LNCAP (cell line): ENCODE data around the gene ATPAF2.

Experiments used
- TF ChIP-seq, protein P1 (sequence below): fragments of 450-650 bp; IDR thresholded peaks from 2 replicates; pipeline ENCODE4 v1.5.1; 2017; ENCODE audit warnings: mild to moderate bottlenecking

The ATPAF2 gene

DNA sequence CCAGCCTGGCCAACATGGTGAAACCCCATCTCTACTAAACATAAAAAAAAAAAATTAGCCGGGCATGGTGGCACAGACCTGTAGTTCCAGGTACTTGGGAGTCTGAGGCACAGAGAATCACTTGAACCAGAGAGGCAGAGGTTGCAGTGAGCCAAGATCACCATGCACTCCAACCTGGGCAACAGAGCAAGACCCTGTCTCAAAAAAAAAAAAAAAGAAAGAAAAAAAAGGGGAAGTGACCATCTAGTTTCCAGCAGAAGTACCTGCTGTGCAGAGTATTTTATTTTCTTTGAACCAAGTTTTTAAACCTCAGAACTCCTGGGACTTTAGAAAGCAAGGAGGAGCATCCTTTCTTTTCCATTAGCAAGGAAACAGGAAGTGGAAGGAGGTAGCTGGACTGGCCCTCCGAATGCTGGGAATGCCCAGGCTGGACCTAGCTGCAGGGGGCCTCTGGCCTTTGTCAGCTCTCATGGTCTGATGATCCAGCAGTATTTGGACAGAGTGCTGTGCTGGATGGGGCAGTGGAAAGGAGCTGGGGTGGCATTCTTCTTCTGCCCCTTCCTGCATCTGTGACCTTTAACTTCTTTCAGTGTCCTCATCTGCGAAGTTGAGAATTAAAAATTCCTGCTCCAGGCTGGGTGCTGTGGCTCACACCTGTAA, 6.9 kb upstream of the ATPAF2 start:
- TF ChIP-seq, protein P1, sequence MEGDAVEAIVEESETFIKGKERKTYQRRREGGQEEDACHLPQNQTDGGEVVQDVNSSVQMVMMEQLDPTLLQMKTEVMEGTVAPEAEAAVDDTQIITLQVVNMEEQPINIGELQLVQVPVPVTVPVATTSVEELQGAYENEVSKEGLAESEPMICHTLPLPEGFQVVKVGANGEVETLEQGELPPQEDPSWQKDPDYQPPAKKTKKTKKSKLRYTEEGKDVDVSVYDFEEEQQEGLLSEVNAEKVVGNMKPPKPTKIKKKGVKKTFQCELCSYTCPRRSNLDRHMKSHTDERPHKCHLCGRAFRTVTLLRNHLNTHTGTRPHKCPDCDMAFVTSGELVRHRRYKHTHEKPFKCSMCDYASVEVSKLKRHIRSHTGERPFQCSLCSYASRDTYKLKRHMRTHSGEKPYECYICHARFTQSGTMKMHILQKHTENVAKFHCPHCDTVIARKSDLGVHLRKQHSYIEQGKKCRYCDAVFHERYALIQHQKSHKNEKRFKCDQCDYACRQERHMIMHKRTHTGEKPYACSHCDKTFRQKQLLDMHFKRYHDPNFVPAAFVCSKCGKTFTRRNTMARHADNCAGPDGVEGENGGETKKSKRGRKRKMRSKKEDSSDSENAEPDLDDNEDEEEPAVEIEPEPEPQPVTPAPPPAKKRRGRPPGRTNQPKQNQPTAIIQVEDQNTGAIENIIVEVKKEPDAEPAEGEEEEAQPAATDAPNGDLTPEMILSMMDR: no peak

DNA sequence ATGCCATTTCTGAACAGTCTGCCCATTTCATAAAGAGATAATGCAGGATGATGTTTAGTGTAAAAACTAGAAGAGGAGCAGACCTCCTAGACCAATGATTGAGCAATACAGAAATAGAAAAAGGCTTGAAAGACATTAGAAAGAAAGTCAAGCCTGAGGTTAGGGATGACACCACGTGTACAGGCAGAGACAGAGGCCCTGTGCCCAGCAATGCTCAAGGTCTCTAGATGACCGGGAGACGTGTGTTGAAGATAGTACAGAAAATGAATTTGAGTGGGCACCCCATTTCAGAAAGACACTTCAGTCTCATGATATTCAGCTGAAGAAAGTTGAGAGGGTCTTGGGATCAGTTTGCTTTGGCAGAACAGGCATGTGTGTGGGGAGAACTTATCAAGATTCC, 5.6 kb upstream of the ATPAF2 start:
- TF ChIP-seq, protein P1: no peak

DNA sequence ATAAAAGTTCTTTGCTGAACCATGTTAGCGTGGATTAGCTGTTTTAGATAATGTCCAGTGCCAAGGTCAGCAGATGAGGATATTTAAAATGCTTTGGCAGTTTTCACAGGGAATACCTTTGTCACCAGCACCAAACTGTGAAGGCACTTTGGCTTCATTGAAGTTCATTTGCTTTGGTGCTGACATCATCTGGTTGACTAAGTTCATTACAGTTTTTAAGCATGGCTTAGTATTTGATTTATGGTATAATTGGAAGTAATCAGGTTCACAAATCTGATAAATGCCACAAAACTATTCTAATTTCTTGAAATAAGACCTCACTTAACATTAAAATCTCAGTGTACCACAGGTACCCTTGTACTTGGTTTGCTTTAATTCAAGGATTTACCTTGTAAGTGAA, 4.5 kb upstream of the ATPAF2 start:
- TF ChIP-seq, protein P1: peak; percentile 54

DNA sequence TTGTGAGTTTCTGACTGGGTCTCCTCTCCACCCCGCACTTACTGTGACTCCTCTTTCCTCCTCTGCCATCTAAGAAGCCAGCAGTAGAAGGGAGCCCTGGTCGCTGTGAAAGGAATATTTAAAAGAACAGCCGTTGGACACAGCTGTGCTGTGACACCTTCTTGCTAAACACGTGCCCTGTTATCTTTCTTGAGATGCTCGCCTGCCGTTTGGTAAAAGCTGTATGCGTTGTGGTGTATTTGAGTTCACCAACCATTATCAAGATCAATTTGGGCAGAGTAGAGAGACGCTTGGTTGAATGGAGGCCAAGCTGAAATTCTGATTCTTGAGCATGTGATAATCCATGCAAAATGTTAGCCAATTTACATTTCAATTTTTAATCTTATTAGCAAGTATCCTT, 4.0 kb upstream of the ATPAF2 start:
- TF ChIP-seq, protein P1: no peak

DNA sequence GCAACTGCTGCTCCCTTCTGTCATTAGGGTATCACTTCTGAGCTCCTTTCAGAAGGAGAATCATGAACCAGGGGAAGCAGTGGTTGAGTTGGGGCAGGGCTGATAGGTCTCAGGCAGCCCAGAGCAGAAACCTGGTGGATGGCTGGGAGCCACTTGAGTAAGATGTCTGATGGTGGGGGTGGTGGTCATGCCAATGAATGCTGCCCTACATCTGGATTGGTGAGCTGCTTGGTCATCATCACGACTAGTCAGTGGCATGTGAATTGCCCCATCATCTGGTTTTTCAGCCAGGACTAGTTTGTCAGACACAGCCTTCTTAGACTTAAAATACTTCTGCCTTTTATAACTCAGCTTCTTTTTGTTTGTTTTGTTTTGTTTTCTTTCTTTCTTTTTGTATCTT, 2.8 kb upstream of the ATPAF2 start:
- TF ChIP-seq, protein P1: no peak

DNA sequence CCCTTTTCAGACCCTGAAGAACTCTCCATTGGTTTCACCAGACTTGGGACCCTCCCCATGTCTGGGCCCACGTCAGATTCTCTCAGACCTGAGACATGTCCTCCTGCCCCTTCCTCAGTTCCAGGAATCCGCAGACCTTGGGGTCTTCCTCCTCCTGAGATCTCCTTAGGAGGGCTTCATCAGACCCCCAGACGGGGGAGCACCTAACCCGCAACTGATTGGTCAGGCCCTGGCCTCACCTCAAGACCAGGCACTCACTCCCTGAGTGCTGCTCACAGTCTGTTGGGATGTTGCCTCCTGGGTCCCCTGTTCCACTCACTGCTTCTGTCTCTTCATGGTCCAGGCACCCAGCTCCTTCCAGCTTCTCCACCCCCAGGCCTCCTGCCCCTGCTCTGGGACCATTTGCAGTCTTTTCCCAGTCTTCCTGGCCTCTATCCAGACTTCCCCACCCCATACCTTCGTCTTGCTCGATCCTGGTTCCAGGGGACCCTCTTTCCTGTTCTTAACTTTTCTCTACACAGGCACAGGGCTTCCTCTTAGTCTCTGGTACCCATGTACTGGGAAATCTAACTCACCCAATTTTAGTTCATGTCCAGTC, 1.4 kb upstream of the ATPAF2 start:
- TF ChIP-seq, protein P1: no peak

DNA sequence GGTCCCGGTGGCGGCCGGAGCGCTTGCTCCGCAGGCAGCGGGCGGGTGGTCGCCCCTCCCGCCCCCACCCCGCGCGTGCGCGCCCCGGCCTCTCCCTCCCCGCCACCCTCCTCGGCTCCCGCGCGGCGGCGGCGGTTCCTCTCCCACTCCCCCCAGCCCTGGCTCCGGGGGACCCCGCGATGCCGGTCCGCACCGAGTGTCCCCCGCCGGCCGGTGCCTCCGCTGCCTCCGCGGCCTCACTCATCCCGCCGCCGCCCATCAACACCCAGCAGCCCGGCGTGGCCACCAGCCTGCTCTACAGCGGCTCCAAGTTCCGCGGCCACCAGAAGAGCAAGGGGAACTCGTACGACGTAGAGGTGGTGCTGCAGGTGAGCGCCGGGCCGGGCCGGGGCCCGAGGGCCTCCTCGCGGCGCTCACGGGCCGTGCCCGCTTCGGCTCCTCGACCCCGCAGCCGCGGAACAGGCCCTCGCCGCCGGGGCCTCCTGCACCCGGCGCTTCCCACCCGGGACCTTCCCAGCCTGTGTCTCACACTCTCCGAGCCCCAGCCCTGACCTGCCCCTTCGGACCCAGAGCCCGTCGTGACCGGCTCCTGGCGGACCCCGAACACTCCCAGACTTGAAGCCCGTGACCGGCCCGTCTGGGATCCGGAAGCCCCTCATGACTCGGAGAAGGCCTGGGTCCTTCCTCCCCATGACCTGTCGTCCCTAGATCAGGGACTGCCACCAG, 730 bp upstream of the ATPAF2 start:
- TF ChIP-seq, protein P1: no peak
